GM12878 (cell line): ENCODE results near the gene FAM228A.

Experiments used
- CEBPZ ChIP-seq: fragments of 150-350 bp; IDR thresholded peaks from 2 replicates; pipeline ENCODE4 v1.6.1; 2016; ENCODE audit warnings: low read depth, low read length
- CTCF ChIP-seq, 3 experiments: IDR thresholded peaks in 2 of 3; conservative IDR thresholded peaks in 1 of 3; 2 replicates each; pipeline ENCODE4 v1.5.1; 2011; ENCODE audit warnings: low read depth in 3 of 3, low read length in 3 of 3, mild to moderate bottlenecking in 3 of 3, control low read depth in 2 of 3, moderate library complexity in 2 of 3, inconsistent platforms in 1 of 3, mixed read lengths in 1 of 3; ENCODE audit not compliant: control insufficient read depth in 2 of 3, insufficient read depth in 1 of 3; ENCODE audit errors: extremely low read depth in 1 of 3
- EP300 ChIP-seq, 2 experiments: fragments of 150-350 bp in 1 of 2; IDR thresholded peaks; 2 replicates each; pipeline ENCODE4 v1.6.1; 2011 to 2012; ENCODE audit warnings: low read depth in 2 of 2, low read length in 2 of 2, borderline replicate concordance in 1 of 2, improper control_type of control experiment in 1 of 2, inconsistent platforms in 1 of 2; ENCODE audit not compliant: control insufficient read depth in 1 of 2
- EZH2 ChIP-seq: IDR thresholded peaks from 2 replicates; pipeline ENCODE4 v1.6.1; 2012; ENCODE audit warnings: low read depth, mild to moderate bottlenecking, control low read depth, inconsistent platforms, low read length, borderline replicate concordance; ENCODE audit not compliant: control insufficient read depth
- FOS ChIP-seq: IDR thresholded peaks from 3 replicates; pipeline ENCODE4 v1.6.1; 2011; ENCODE audit warnings: borderline replicate concordance; ENCODE audit not compliant: insufficient read length; ENCODE audit errors: extremely low read depth
- JUND ChIP-seq: IDR thresholded peaks from 2 replicates; pipeline ENCODE4 v1.6.1; 2012; ENCODE audit warnings: low read depth, mild to moderate bottlenecking, low read length, improper control_type of control experiment, moderate library complexity
- MTA2 ChIP-seq: fragments of 450-650 bp; IDR thresholded peaks from 2 replicates; pipeline ENCODE4 v1.6.1; 2016; ENCODE audit warnings: low read depth, mild to moderate bottlenecking, moderate library complexity
- NFXL1 ChIP-seq: fragments of 450-650 bp; IDR thresholded peaks from 2 replicates; pipeline ENCODE4 v1.6.1; 2017; ENCODE audit warnings: antibody characterized with exemption, mild to moderate bottlenecking, borderline replicate concordance
- POLR2AphosphoS5 ChIP-seq: IDR thresholded peaks from 2 replicates; pipeline ENCODE4 v1.6.1; 2011; ENCODE audit warnings: mild to moderate bottlenecking, low read length, inconsistent platforms
- SKIL ChIP-seq: fragments of 450-650 bp; IDR thresholded peaks from 2 replicates; pipeline ENCODE4 v1.6.1; 2017; ENCODE audit warnings: mild to moderate bottlenecking, low read depth, inconsistent platforms; ENCODE audit not compliant: poor library complexity, severe bottlenecking
- SREBF1 ChIP-seq: IDR thresholded peaks from 2 replicates; pipeline ENCODE4 v1.6.1; 2012; ENCODE audit warnings: mild to moderate bottlenecking, low read length
- SUZ12 ChIP-seq: fragments of 200-600 bp; sonication (generic); IDR thresholded peaks from one replicate; pipeline ENCODE4 v1.6.1; 2018; ENCODE audit warnings: antibody characterized with exemption, mild to moderate bottlenecking; ENCODE audit not compliant: unreplicated experiment
- TCF12 ChIP-seq: IDR thresholded peaks from 2 replicates; pipeline ENCODE4 v1.6.1; 2011; ENCODE audit warnings: low read depth, mild to moderate bottlenecking, low read length
- TCF3 ChIP-seq: IDR thresholded peaks from 2 replicates; pipeline ENCODE4 v1.6.1; 2012; ENCODE audit warnings: low read depth, mild to moderate bottlenecking, low read length, borderline replicate concordance; ENCODE audit not compliant: insufficient read depth

- TF ChIP-seq CEBPZ: no peak
- no peak for TF ChIP-seq POLR2AphosphoS5
- no peak for TF ChIP-seq TCF12
- no peak for TF ChIP-seq SUZ12
- peak in 1 of 3 experiments; percentile 8; a peak in 1 of 6 replicates for TF ChIP-seq CTCF (IDR thresholded peaks at IDR 0.05 in 2 of 3, conservative IDR thresholded peaks at IDR 0.05 in 1 of 3; ENCODE audit: control insufficient read depth in 2 of 3, extremely low read depth in 1 of 3, insufficient read depth in 1 of 3, low read depth in 3 of 3, low read length in 3 of 3)
- TF ChIP-seq SREBF1: no peak
- no peak for TF ChIP-seq EZH2
- no peak for TF ChIP-seq JUND
- no peak for TF ChIP-seq EP300 (IDR thresholded peaks at IDR 0.05; ENCODE audit: borderline replicate concordance in 1 of 2, control insufficient read depth in 1 of 2, low read depth in 2 of 2, low read length in 2 of 2)
- TF ChIP-seq MTA2: no peak
- TF ChIP-seq SKIL: no peak
- no peak for TF ChIP-seq NFXL1
- no peak for TF ChIP-seq TCF3
- no peak for TF ChIP-seq FOS
These were observed 62.5 kb downstream of the FAM228A start for GRCh38 chr2:24237313-24237712.
